WTC11 (cell line): Measurements from ENCODE around the gene PPP1R10. TPM values are rescaled to one million over a fixed set of nuclear protein-coding genes. Genes with fewer than 3 reads are reported as not detected.
A peak's percentile ranks its signal among the peaks of the same experiment; 100 is the strongest.

ENCODE experiments used
- ATF1 ChIP-seq: sonication (generic); formaldehyde crosslinking; IDR thresholded peaks from 2 replicates; pipeline ENCODE4 v1.8.1; 2023; ENCODE audit warnings: mild to moderate bottlenecking, moderate library complexity, missing genetic modification reagents
- ATF3 ChIP-seq: sonication (generic); formaldehyde crosslinking; conservative IDR thresholded peaks from 2 replicates; pipeline ENCODE4 v1.8.1; 2022; ENCODE audit warnings: mild to moderate bottlenecking, missing genetic modification reagents
- CREB1 ChIP-seq: sonication (generic); formaldehyde crosslinking; IDR thresholded peaks from 2 replicates; pipeline ENCODE4 v1.8.0; 2023; ENCODE audit warnings: mild to moderate bottlenecking, missing genetic modification reagents
- FOXP1 ChIP-seq: sonication (generic); formaldehyde crosslinking; IDR thresholded peaks from 2 replicates; pipeline ENCODE4 v1.8.0; 2022; ENCODE audit warnings: missing genetic modification reagents, mild to moderate bottlenecking, moderate library complexity, borderline replicate concordance
- GABPB1 ChIP-seq: sonication (generic); formaldehyde crosslinking; IDR thresholded peaks from 2 replicates; pipeline ENCODE4 v1.8.1; 2023; ENCODE audit warnings: mild to moderate bottlenecking, missing genetic modification reagents
- HMGA2 ChIP-seq: fragments of 250-450 bp; sonication (Bioruptor Pico); IDR thresholded peaks from 2 replicates; pipeline ENCODE4 v1.4.0; 2021; ENCODE audit warnings: mild to moderate bottlenecking, moderate library complexity
- MXD4 ChIP-seq: fragments of 250-450 bp; sonication (Bioruptor Pico); IDR thresholded peaks from 2 replicates; pipeline ENCODE4 v1.8.0; 2021; ENCODE audit warnings: mild to moderate bottlenecking, moderate library complexity, borderline replicate concordance
- MYBL2 ChIP-seq: sonication (generic); formaldehyde crosslinking; IDR thresholded peaks from 2 replicates; pipeline ENCODE4 v1.8.1; 2023; ENCODE audit warnings: mild to moderate bottlenecking, moderate library complexity, missing genetic modification reagents
- NFATC4 ChIP-seq: fragments of 250-450 bp; sonication (Bioruptor Pico); IDR thresholded peaks from 2 replicates; pipeline ENCODE4 v1.9.0; 2021; ENCODE audit warnings: mild to moderate bottlenecking
- NR1H2 ChIP-seq: sonication (generic); formaldehyde crosslinking; IDR thresholded peaks from 2 replicates; pipeline ENCODE4 v1.9.0; 2021; ENCODE audit warnings: mild to moderate bottlenecking, moderate library complexity, missing genetic modification reagents
- ZBTB21 ChIP-seq: sonication (generic); formaldehyde crosslinking; IDR thresholded peaks from 2 replicates; pipeline ENCODE4 v1.8.1; 2023; ENCODE audit warnings: mild to moderate bottlenecking, missing genetic modification reagents, borderline replicate concordance
- ZBTB43 ChIP-seq: sonication (generic); formaldehyde crosslinking; IDR thresholded peaks from 2 replicates; pipeline ENCODE4 v1.8.1; 2023; ENCODE audit warnings: mild to moderate bottlenecking, missing genetic modification reagents
- ZMAT4 ChIP-seq: fragments of 250-450 bp; sonication (Bioruptor Pico); IDR thresholded peaks from 2 replicates; pipeline ENCODE4 v1.9.0; 2021; ENCODE audit warnings: mild to moderate bottlenecking
- ZNF121 ChIP-seq: sonication (generic); formaldehyde crosslinking; IDR thresholded peaks from 2 replicates; pipeline ENCODE4 v1.8.0; 2023; ENCODE audit warnings: missing genetic modification reagents
- ZNF263 ChIP-seq: sonication (generic); formaldehyde crosslinking; IDR thresholded peaks from 2 replicates; pipeline ENCODE4 v1.8.1; 2022; ENCODE audit warnings: low read depth, mild to moderate bottlenecking, moderate library complexity, missing genetic modification reagents
- ZNF317 ChIP-seq: sonication (generic); formaldehyde crosslinking; IDR thresholded peaks from 2 replicates; pipeline ENCODE4 v1.8.1; 2023; ENCODE audit warnings: low read depth, mild to moderate bottlenecking, moderate library complexity, missing genetic modification reagents, borderline replicate concordance
- ZNF425 ChIP-seq: fragments of 250-450 bp; sonication (Bioruptor Pico); conservative IDR thresholded peaks from 2 replicates; pipeline ENCODE4 v1.9.0; 2021; ENCODE audit warnings: mild to moderate bottlenecking
- ZNF532 ChIP-seq: fragments of 250-450 bp; sonication (Bioruptor Pico); IDR thresholded peaks from 2 replicates; pipeline ENCODE4 v1.9.0; 2021; ENCODE audit warnings: mild to moderate bottlenecking, borderline replicate concordance
- total RNA-seq: library from RNA; stranded (reverse); gene quantifications from 3 replicates; pipeline ENCODE4 v1.2.3, GENCODE V29; 2021
- TF ChIP-seq, protein P1 (sequence below): sonication (generic); formaldehyde crosslinking; IDR thresholded peaks from 2 replicates; pipeline ENCODE4 v1.8.0; 2022; ENCODE audit warnings: mild to moderate bottlenecking, missing genetic modification reagents
- TF ChIP-seq, protein P2 (sequence below): sonication (generic); formaldehyde crosslinking; IDR thresholded peaks from 2 replicates; pipeline ENCODE4 v1.8.1; 2022; ENCODE audit warnings: mild to moderate bottlenecking, missing genetic modification reagents, moderate library complexity, borderline replicate concordance
- TF ChIP-seq, protein P3 (sequence below): sonication (generic); formaldehyde crosslinking; IDR thresholded peaks from 2 replicates; pipeline ENCODE4 v1.8.1; 2022; ENCODE audit warnings: missing genetic modification reagents, borderline replicate concordance
- TF ChIP-seq, protein P4 (sequence below): fragments of 250-450 bp; sonication (Bioruptor Pico); IDR thresholded peaks from 2 replicates; pipeline ENCODE4 v1.9.0; 2021; ENCODE audit warnings: mild to moderate bottlenecking

Gene PPP1R10
- total RNA-seq, 1 experiment from 2014 or later: 83.1 TPM

- TF ChIP-seq ZNF532 (CRISPR knock-in tag) (peak; percentile 71), ZNF263 (CRISPR knock-in tag) (no peak), FOXP1 (no peak), HMGA2 (CRISPR knock-in tag) (no peak), ZBTB21 (CRISPR knock-in tag) (no peak), MYBL2 (CRISPR knock-in tag) (0 out of 2 replicates have a peak, but pooled peaks have one; percentile 19), GABPB1 (CRISPR knock-in tag) (no peak), NR1H2 (CRISPR knock-in tag) (no peak), ATF1 (CRISPR knock-in tag) (no peak), CREB1 (no peak), ATF3 (CRISPR knock-in tag) (no peak), NFATC4 (CRISPR knock-in tag) (peak; percentile 88), ZBTB43 (CRISPR knock-in tag) (no peak), ZNF317 (no peak), ZNF121 (CRISPR knock-in tag) (no peak), MXD4 (CRISPR knock-in tag) (no peak), ZMAT4 (CRISPR knock-in tag) (peak; percentile 24; the same call in 1 of the 2 replicates), ZNF425 (CRISPR knock-in tag) (peak; percentile 95)
- TF ChIP-seq, protein P1, sequence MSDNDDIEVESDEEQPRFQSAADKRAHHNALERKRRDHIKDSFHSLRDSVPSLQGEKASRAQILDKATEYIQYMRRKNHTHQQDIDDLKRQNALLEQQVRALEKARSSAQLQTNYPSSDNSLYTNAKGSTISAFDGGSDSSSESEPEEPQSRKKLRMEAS (CRISPR knock-in tag): no peak
- TF ChIP-seq, protein P2, sequence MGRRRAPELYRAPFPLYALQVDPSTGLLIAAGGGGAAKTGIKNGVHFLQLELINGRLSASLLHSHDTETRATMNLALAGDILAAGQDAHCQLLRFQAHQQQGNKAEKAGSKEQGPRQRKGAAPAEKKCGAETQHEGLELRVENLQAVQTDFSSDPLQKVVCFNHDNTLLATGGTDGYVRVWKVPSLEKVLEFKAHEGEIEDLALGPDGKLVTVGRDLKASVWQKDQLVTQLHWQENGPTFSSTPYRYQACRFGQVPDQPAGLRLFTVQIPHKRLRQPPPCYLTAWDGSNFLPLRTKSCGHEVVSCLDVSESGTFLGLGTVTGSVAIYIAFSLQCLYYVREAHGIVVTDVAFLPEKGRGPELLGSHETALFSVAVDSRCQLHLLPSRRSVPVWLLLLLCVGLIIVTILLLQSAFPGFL: 0 out of 2 replicates have a peak, but pooled peaks have one; percentile 35
- TF ChIP-seq, protein P3, sequence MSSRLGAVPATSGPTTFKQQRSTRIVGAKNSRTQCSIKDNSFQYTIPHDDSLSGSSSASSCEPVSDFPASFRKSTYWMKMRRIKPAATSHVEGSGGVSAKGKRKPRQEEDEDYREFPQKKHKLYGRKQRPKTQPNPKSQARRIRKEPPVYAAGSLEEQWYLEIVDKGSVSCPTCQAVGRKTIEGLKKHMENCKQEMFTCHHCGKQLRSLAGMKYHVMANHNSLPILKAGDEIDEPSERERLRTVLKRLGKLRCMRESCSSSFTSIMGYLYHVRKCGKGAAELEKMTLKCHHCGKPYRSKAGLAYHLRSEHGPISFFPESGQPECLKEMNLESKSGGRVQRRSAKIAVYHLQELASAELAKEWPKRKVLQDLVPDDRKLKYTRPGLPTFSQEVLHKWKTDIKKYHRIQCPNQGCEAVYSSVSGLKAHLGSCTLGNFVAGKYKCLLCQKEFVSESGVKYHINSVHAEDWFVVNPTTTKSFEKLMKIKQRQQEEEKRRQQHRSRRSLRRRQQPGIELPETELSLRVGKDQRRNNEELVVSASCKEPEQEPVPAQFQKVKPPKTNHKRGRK (CRISPR knock-in tag): no peak
- TF ChIP-seq, protein P4, sequence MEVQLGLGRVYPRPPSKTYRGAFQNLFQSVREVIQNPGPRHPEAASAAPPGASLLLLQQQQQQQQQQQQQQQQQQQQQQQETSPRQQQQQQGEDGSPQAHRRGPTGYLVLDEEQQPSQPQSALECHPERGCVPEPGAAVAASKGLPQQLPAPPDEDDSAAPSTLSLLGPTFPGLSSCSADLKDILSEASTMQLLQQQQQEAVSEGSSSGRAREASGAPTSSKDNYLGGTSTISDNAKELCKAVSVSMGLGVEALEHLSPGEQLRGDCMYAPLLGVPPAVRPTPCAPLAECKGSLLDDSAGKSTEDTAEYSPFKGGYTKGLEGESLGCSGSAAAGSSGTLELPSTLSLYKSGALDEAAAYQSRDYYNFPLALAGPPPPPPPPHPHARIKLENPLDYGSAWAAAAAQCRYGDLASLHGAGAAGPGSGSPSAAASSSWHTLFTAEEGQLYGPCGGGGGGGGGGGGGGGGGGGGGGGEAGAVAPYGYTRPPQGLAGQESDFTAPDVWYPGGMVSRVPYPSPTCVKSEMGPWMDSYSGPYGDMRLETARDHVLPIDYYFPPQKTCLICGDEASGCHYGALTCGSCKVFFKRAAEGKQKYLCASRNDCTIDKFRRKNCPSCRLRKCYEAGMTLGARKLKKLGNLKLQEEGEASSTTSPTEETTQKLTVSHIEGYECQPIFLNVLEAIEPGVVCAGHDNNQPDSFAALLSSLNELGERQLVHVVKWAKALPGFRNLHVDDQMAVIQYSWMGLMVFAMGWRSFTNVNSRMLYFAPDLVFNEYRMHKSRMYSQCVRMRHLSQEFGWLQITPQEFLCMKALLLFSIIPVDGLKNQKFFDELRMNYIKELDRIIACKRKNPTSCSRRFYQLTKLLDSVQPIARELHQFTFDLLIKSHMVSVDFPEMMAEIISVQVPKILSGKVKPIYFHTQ (CRISPR knock-in tag): peak; percentile 87
Observed at GRCh38 chr6:30615219-30615957, 1.7 kb downstream of the PPP1R10 start (continued).
